Neutrophil (primary cell): ENCODE measurements around the gene PON2.

Source experiments
- H3K27ac ChIP-seq: fragments of 200-600 bp; sonication (generic); 2 replicates; pipeline ENCODE4 v1.5.1; 2016; ENCODE audit warnings: mild to moderate bottlenecking, moderate library complexity
- H3K27me3 ChIP-seq: fragments of 200-600 bp; sonication (generic); 2 replicates; pipeline ENCODE4 v1.6.0; 2016; ENCODE audit warnings: mild to moderate bottlenecking
- H3K36me3 ChIP-seq: fragments of 200-600 bp; sonication (generic); 2 replicates; pipeline ENCODE4 v1.5.1; 2017
- H3K4me1 ChIP-seq, 2 experiments: fragments of 200-600 bp in 1 of 2; sonication (generic) in 1 of 2; 1 replicate in 1 of 2; 2 replicates in 1 of 2; pipeline versions ENCODE4 v1.5.1 to v1.6.1; 2013 to 2016; ENCODE audit warnings: low read depth in 1 of 2, low read length in 1 of 2, mild to moderate bottlenecking in 1 of 2, moderate library complexity in 1 of 2; ENCODE audit not compliant: control insufficient read depth in 1 of 2, insufficient read depth in 1 of 2
- H3K4me3 ChIP-seq, 2 experiments: fragments of 200-600 bp in 1 of 2; sonication (generic) in 1 of 2; 1 replicate in 1 of 2; 2 replicates in 1 of 2; pipeline ENCODE4 v1.5.1; 2013 to 2016; ENCODE audit warnings: low read depth in 1 of 2, low read length in 1 of 2, mild to moderate bottlenecking in 1 of 2, moderate library complexity in 1 of 2
- H3K9me3 ChIP-seq: fragments of 200-600 bp; sonication (generic); 2 replicates; pipeline ENCODE4 v1.5.1; 2016
- CTCF ChIP-seq: fragments of 200-600 bp; sonication (generic); IDR thresholded peaks from 2 replicates; pipeline ENCODE4 v1.5.1; 2016; ENCODE audit warnings: antibody characterized with exemption

The PON2 gene

DNA sequence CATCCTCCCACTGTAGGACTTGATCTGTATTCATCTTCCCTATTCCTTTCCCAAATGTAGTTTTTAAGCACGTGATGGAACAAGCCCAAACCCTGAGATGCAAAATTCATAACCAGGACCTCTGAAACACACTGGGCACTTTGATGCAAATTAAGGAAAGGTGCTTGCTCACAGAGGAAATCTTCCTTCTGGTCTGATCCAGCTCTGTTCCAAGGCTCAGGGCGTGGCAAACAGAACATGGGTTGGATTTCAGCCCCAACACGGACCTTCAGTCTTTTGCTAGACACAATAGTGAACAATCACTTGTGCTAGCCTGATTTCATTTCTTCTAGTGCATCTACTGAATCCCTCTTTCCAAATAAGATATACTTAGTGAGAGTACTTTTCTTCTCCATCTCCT is 66.6 kb downstream of the PON2 start:
- H3K27me3 ChIP-seq, result no peaks in the 10 kb centered on the region

GRCh38 chr7:95367606-95368005 is 67.2 kb downstream of the PON2 start:
- H3K4me3 ChIP-seq, result no peak overlapping the region
- H3K36me3 ChIP-seq, result no peaks in the 10 kb centered on the region
- no peak for TF ChIP-seq CTCF
- H3K4me1 ChIP-seq, result no peaks in the 10 kb centered on the region
- no peaks in the 10 kb centered on the region for H3K9me3 ChIP-seq
- H3K27ac ChIP-seq, result no peak overlapping the region
- no peaks in the 10 kb centered on the region for H3K27me3 ChIP-seq

More for the DNA sequence above, 66.6 kb downstream of the PON2 start:
- H3K36me3 ChIP-seq, result no peaks in the 10 kb centered on the region
- no peak for TF ChIP-seq CTCF
- H3K4me1 ChIP-seq, result no peaks in the 10 kb centered on the region
- no peaks in the 10 kb centered on the region for H3K9me3 ChIP-seq
- no peak overlapping the region for H3K27ac ChIP-seq
- H3K4me3 ChIP-seq, result no peak overlapping the region

- Histone ChIP-seq H3K4me1 (no peaks in the 10 kb centered on the region), H3K36me3 (no peaks in the 10 kb centered on the region), H3K4me3 (no peak overlapping the region), H3K27me3 (no peaks in the 10 kb centered on the region), H3K9me3 (no peaks in the 10 kb centered on the region), H3K27ac (no peak overlapping the region)
- no peak for TF ChIP-seq CTCF
These were observed 69.7 kb downstream of the PON2 start for GRCh38 chr7:95365151-95365550.

- no peak overlapping the region for H3K4me3 ChIP-seq
- no peak overlapping the region for H3K27ac ChIP-seq
- no peak for TF ChIP-seq CTCF
- H3K36me3 ChIP-seq, result no peaks in the 10 kb centered on the region
- no peaks in the 10 kb centered on the region for H3K27me3 ChIP-seq
- H3K9me3 ChIP-seq, result no peaks in the 10 kb centered on the region
- no peaks in the 10 kb centered on the region for H3K4me1 ChIP-seq
These were observed 77.2 kb downstream of the PON2 start for GRCh38 chr7:95357623-95358022.
